GM18868 (cell line): ENCODE measurements around the gene KLHL25.

Experiments used
- ATAC-seq: cut with Tn5 transposase; IDR thresholded peaks from one replicate; pipeline ENCODE4 v1.9.1; 2021; ENCODE audit warnings: mild to moderate bottlenecking, moderate library complexity; ENCODE audit not compliant: unreplicated experiment

The KLHL25 gene

DNA sequence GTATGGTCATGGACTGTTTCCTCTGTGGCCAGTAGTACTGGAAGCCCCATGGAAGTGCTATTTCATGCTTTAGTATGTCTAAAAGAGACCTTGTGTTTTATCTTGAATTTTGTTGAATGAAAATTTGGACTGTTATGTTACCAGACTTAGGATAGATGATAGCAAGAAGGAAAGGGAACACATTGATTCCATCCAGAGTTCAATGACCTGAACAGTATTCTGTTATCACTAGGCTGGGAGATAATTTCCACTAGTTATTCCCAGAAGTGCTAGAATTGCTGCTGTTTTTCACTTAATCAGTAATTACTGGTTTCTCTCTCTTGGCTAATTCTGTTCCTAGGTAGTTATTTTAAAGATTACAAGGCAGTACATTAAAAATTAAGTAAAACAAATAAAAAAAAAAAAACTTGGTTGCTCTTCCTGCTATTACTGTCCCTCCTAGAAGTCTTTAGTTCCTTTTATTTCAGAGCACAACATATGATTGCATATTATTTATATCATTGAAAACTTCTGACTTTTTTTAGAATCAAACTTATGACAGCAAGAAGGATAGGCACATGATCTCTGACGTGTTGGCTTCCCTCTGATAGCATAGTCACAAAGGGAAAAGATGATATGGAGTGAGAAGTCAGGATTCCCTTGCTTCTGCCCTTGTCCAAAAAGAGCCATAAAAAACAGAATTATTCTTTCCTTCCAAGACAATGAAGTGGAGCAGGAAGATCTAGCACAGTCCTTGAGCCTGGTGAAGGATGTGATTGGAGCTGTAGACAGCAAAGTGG lies 72.2 kb downstream of the KLHL25 start:
- ATAC-seq, result no peak

DNA sequence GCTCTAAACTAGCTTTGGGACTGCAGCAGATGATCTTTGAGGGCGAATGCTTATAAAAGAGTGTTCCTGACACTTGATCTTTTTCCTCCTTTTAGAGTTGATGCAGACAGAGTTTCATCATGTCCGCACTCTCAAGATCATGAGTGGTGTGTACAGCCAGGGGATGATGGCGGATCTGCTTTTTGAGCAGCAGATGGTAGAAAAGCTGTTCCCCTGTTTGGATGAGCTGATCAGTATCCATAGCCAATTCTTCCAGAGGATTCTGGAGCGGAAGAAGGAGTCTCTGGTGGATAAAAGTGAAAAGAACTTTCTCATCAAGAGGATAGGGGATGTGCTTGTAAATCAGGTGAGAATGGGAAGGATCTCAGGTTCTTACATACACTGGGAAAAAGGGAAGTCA lies 75.7 kb downstream of the KLHL25 start:
- ATAC-seq, result no peak

DNA sequence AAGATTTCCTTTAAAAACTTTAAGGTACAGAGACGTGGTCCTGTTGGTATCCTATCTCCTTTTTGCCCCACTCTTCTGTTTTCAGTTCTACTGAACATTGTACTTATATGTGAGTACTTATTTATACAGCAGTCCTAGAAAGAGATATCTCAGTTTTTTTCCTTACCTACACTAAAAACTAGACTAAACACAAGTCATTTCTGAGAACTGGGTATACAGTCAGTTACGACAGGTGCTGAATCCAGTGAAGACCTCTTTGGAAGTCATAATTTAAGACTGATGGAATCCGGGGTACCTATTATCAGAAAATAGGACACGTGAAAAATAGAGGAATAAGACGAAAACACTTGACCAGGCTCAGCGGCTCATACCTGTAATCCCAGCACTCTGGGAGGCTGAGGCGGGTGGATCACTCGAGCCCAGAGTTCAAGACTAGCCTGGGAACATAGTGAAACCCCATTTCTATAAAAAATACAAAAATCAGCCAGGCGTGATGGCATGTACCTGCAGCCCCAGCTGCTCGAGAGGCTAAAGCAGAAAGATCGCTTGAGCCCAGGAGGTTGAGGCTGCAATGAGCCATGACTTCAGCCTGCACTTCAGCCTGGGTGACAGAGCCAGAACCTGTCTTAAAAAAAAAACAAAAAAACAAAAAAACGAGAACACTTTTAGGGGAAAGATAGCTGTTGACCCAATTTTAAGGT lies 76.3 kb downstream of the KLHL25 start:
- peak; percentile 77 for ATAC-seq

DNA sequence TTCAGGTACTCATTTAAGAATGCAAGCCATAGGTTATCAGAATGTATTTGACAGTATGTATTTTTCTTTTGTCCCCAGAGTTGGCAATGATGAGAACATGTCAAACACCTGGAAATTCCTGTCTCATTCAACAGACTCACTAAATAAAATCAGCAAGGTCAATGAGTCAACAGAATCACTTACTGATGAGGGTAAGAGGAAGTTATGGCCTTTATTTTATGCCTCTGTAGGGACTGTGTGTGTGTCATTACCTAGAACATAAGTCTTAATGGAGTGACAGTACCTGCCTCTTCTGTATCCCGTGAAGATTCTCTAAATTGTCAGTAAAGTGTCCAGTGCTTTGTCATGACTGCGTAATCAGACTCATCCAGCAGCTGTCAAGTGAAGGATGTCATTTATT lies 77.5 kb downstream of the KLHL25 start:
- no peak for ATAC-seq

DNA sequence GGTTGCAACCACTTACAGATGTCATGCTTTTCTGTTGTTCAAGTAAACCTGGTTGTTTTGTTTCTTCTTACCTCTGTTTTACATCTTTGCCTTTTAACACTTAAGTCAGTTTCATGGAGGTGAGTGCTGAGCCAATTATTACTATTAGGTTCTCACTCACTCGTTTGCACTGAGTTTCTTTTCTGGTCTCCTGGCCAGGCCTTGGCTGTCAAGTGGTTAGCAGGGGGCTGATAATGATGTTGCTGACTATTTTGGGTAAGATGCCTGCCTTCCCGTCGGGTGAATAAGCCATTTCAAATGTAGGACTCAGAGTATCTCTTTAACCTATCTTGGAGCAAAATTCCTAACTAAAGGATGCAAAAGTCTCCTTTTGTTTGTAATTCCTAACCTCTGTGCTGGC lies 78.5 kb downstream of the KLHL25 start:
- ATAC-seq, result no peak

DNA sequence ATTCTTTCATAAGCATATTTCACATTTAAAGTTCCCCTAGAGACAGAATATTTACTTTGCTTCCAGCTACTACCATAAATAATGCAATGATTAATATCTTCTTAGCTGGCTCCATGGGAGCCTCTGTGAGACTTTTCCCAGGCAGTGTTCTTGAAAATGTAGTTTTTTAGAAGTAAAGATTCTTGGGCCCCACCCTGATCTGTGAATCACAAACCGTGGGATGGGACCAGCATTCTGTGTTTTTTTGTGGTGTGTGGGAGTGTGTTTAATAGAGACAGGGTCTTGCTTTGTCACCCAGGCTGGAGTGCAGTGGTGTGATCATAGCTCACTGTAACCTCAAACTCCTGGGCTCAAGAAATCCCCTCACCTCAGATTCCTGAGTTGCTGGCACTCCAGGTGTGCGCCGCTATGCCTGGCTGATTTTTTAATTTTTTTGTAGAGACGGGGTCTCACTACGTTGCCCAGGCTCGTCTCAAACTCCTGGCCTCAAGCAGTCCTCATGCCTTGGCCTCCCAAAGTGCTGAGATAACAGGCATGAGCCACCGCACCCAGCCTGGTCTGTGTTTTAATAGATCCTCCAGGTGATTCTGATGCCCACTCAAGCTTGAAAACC lies 83.0 kb downstream of the KLHL25 start:
- no peak for ATAC-seq

DNA sequence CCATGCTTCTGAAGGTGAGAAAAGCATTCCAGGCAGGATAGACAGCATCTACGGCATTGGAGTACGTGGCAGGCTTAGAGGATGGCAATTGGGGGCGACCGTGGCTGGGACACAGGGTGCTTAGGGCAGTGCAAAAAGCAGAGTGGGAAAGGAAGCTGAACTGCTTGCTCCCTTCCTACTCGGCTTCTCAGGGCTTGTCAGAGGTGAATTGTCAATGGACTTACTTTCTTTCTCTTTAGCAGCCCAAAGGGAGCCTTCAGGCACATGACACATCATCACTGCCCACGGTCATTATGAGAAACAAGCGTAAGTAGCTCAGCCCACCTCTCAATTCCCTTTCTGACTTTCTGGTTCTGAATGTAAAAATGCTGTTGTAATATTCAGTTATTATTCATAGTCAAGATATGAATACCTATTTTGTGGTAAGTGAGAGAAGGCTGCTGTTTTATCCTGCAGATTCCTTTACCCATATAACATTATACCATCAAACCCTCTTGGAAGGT lies 84.3 kb downstream of the KLHL25 start:
- peak; percentile 72 for ATAC-seq
